Measurements from ENCODE around the gene FABP3. TPM values are rescaled to one million over a fixed set of nuclear protein-coding genes. Genes with fewer than 3 reads are reported as not detected.

The FABP3 gene
- total RNA-seq, 4 donors from 2014 or later = 2.3 to 6.6 (median 5.4) TPM; not detected in 1

GRCh38 chr1:31401241-31401640, 28.4 kb upstream of the FABP3 start:
- no peaks in the 10 kb centered on the region for H3K27me3 ChIP-seq
- WGBS, 2 donors = 58 to 60% methylated on average over 2 of the region's 2 CpGs
- H3K27ac ChIP-seq = no peak overlapping the region
- no peak overlapping the region for H3K4me3 ChIP-seq (replicated peaks in 1 of 3)
- no peaks in the 10 kb centered on the region for H3K36me3 ChIP-seq
- H3K9me3 ChIP-seq = no peaks in the 10 kb centered on the region
- intact Hi-C loops (cut with DNase I) = no loop called here
- no peak for DNase-seq
- H3K4me1 ChIP-seq = no peaks in the 10 kb centered on the region
- TF ChIP-seq CTCF (IDR thresholded peaks at IDR 0.05) = no peak
- TF ChIP-seq POLR2A (IDR thresholded peaks at IDR 0.05) = no peak

GRCh38 chr1:31400393-31400792, 27.5 kb upstream of the FABP3 start:
- Histone ChIP-seq H3K4me3 (replicated peaks in 1 of 3) (no peak overlapping the region), H3K36me3 (no peaks in the 10 kb centered on the region), H3K27me3 (no peaks in the 10 kb centered on the region), H3K9me3 (no peaks in the 10 kb centered on the region), H3K27ac (no peak overlapping the region), H3K4me1 (no peaks in the 10 kb centered on the region)
- WGBS, 2 donors = 57 to 68% methylated on average over 3 of the region's 3 CpGs
- DNase-seq = no peak
- TF ChIP-seq POLR2A (IDR thresholded peaks at IDR 0.05) (no peak), CTCF (IDR thresholded peaks at IDR 0.05) (no peak)
- intact Hi-C loops (cut with DNase I) = no loop called here

GRCh38 chr1:31399976-31400375, 27.1 kb upstream of the FABP3 start:
- H3K4me1 ChIP-seq = peaks cover 0 to under 1% of the 10 kb centered on the region in 2 donors
- no peak for DNase-seq
- intact Hi-C loops (cut with DNase I) = loop anchor here (10.0 kb wide), 2 partner anchors 145 to 395 kb away; no protein-coding TSS in a partner anchor
- H3K9me3 ChIP-seq = no peaks in the 10 kb centered on the region
- no peak overlapping the region for H3K27ac ChIP-seq
- TF ChIP-seq CTCF (IDR thresholded peaks at IDR 0.05) (no peak), POLR2A (IDR thresholded peaks at IDR 0.05) (no peak)
- H3K27me3 ChIP-seq = no peaks in the 10 kb centered on the region
- H3K4me3 ChIP-seq (replicated peaks in 1 of 3) = no peak overlapping the region
- 69 to 79% methylated on average over 3 of the region's 3 CpGs for WGBS, 2 donors
- H3K36me3 ChIP-seq = no peaks in the 10 kb centered on the region

- H3K4me3 ChIP-seq (replicated peaks in 1 of 3) = no peak overlapping the region
- H3K27me3 ChIP-seq = no peaks in the 10 kb centered on the region
- TF ChIP-seq CTCF (IDR thresholded peaks at IDR 0.05) (no peak), POLR2A (IDR thresholded peaks at IDR 0.05) (no peak)
- DNase-seq = no peak
- WGBS, 2 donors = 66 to 96% methylated on average over 2 of the region's 2 CpGs
- no peaks in the 10 kb centered on the region for H3K36me3 ChIP-seq
- no peaks in the 10 kb centered on the region for H3K9me3 ChIP-seq
- intact Hi-C loops (cut with DNase I) = loop anchor here (10.0 kb wide), 2 partner anchors 147 to 397 kb away; no protein-coding TSS in a partner anchor
- peaks cover 0 to 8% of the 10 kb centered on the region in 2 donors for H3K4me1 ChIP-seq
- H3K27ac ChIP-seq = no peak overlapping the region
Measured at GRCh38 chr1:31398246-31398645, 25.4 kb upstream of the FABP3 start.

- TF ChIP-seq CTCF (IDR thresholded peaks at IDR 0.05) (no peak), POLR2A (IDR thresholded peaks at IDR 0.05) (no peak)
- peaks cover 0 to 8% of the 10 kb centered on the region in 2 donors for H3K4me1 ChIP-seq
- H3K27ac ChIP-seq = no peak overlapping the region
- no peaks in the 10 kb centered on the region for H3K9me3 ChIP-seq
- H3K36me3 ChIP-seq = no peaks in the 10 kb centered on the region
- intact Hi-C loops (cut with DNase I) = loop anchor here (10.0 kb wide), 2 partner anchors 147 to 397 kb away; no protein-coding TSS in a partner anchor
- H3K27me3 ChIP-seq = no peaks in the 10 kb centered on the region
- no peak overlapping the region for H3K4me3 ChIP-seq (replicated peaks in 1 of 3)
- 64 to 84% methylated on average over 3 to 4 of the region's 4 CpGs for WGBS, 2 donors
- no peak for DNase-seq
Measured at GRCh38 chr1:31397360-31398095, 24.7 kb upstream of the FABP3 start.
